H1 (cell line): ENCODE data around the gene FOXL1. TPM values are rescaled to one million over a fixed set of nuclear protein-coding genes. Genes with fewer than 3 reads are reported as not detected.

Source experiments
- CTCF ChIA-PET: fragments of 300-600 bp; sonication (Branson Sonifier 250); formaldehyde crosslinking; loops from one replicate; lab custom pipeline; 2021; ENCODE audit not compliant: partially characterized antibody; lab: Charles Lee
- POLR2A ChIA-PET: fragments of 300-600 bp; sonication (Branson Sonifier 250); formaldehyde crosslinking; loops from one replicate; lab custom pipeline; 2021; ENCODE audit warnings: inconsistent platforms; ENCODE audit not compliant: partially characterized antibody; lab: Charles Lee
- DNase-seq, 2 experiments: peaks; one replicate each; pipeline versions ENCODE4 v3.0.0 to v3.0.0-alpha.2; 2010 to 2022; ENCODE audit warnings: low spot score in 2 of 2, low read depth in 1 of 2, mixed read lengths in 1 of 2
- FAIRE-seq: peaks from 2 replicates; lab custom pipeline; 2011; peaks lifted over from hg19 to GRCh38; lab: Jason Lieb, UNC
- H2AFZ ChIP-seq: 2 replicates; pipeline ENCODE4 v1.8.1; 2012; ENCODE audit warnings: low read length, inconsistent platforms
- H2AK5ac ChIP-seq: 2 replicates; pipeline ENCODE4 v1.6.1; 2013; ENCODE audit warnings: low read depth, low read length
- H2BK120ac ChIP-seq: replicated peaks from 2 replicates; pipeline ENCODE3; 2013; ENCODE audit warnings: low read depth, low read length, inconsistent platforms
- H2BK12ac ChIP-seq: 2 replicates; pipeline ENCODE4 v1.6.1; 2013; ENCODE audit warnings: low read depth, low read length
- H2BK15ac ChIP-seq: 2 replicates; pipeline ENCODE4 v1.6.1; 2013; ENCODE audit warnings: low read length
- H2BK20ac ChIP-seq: 2 replicates; pipeline ENCODE4 v1.6.1; 2013; ENCODE audit warnings: low read length
- H2BK5ac ChIP-seq: 2 replicates; pipeline ENCODE4 v1.6.1; 2013; ENCODE audit warnings: low read depth, low read length
- H3K14ac ChIP-seq: 2 replicates; pipeline ENCODE4 v1.6.1; 2013; ENCODE audit warnings: inconsistent platforms; ENCODE audit not compliant: insufficient read length
- H3K18ac ChIP-seq: 2 replicates; pipeline ENCODE4 v1.6.1; 2013; ENCODE audit warnings: low read length; ENCODE audit errors: extremely low read depth
- H3K23ac ChIP-seq: 2 replicates; pipeline ENCODE4 v1.6.1; 2013; ENCODE audit warnings: inconsistent platforms; ENCODE audit not compliant: insufficient read length
- H3K23me2 ChIP-seq: 2 replicates; pipeline ENCODE4 v1.6.1; 2013; ENCODE audit warnings: low read depth, low read length
- H3K27ac ChIP-seq: 2 replicates; pipeline ENCODE4 v1.6.1; 2011; ENCODE audit warnings: low read depth, low read length, inconsistent platforms
- H3K27me3 ChIP-seq, 4 experiments: replicated peaks in 1 of 4; 1 replicate in 1 of 4; 2 replicates in 3 of 4; pipeline versions ENCODE4 v1.6.1 to v1.8.1; 2011 to 2013; ENCODE audit warnings: low read length in 3 of 4, mild to moderate bottlenecking in 3 of 4, inconsistent platforms in 2 of 4, mixed read lengths in 2 of 4, moderate library complexity in 1 of 4; ENCODE audit not compliant: control insufficient read depth in 3 of 4, insufficient read depth in 3 of 4; ENCODE audit errors: extremely low read depth in 1 of 4
- H3K36me3 ChIP-seq, 4 experiments: 2 replicates each; pipeline versions ENCODE4 v1.6.1 to v1.8.1; 2011 to 2013; ENCODE audit warnings: mild to moderate bottlenecking in 4 of 4, low read length in 3 of 4, moderate library complexity in 2 of 4, control low read depth in 1 of 4, inconsistent platforms in 1 of 4; ENCODE audit not compliant: insufficient read depth in 4 of 4, control insufficient read depth in 2 of 4
- H3K4ac ChIP-seq: replicated peaks from 2 replicates; pipeline ENCODE3; 2013; ENCODE audit warnings: low read length, low read depth, mixed read lengths, inconsistent platforms; ENCODE audit not compliant: insufficient read length
- H3K4me1 ChIP-seq, 4 experiments: replicated peaks in 1 of 4; 1 replicate in 1 of 4; 2 replicates in 3 of 4; pipeline versions ENCODE4 v1.6.1 to v1.8.1; 2011 to 2013; ENCODE audit warnings: low read length in 3 of 4, inconsistent platforms in 2 of 4, mixed read lengths in 1 of 4; ENCODE audit not compliant: insufficient read depth in 4 of 4, control insufficient read depth in 3 of 4
- H3K4me2 ChIP-seq, 2 experiments: 2 replicates each; pipeline versions ENCODE4 v1.6.1 to v1.8.1; 2011 to 2013; ENCODE audit warnings: low read depth in 2 of 2, low read length in 2 of 2, control low read depth in 1 of 2, inconsistent platforms in 1 of 2, mild to moderate bottlenecking in 1 of 2; ENCODE audit not compliant: insufficient read depth in 1 of 2
- H3K4me3 ChIP-seq, 4 experiments: fragments of 200-600, 300-600 bp in 1 of 4; sonication (generic), shearing (Covaris generic), sonication (Bioruptor Twin) in 1 of 4; 2 replicates each; pipeline versions ENCODE4 v1.5.1 to v1.8.1; 2011 to 2016; ENCODE audit warnings: low read length in 4 of 4, low read depth in 3 of 4, control low read depth in 2 of 4, inconsistent platforms in 2 of 4, mild to moderate bottlenecking in 2 of 4, mixed read lengths in 1 of 4, moderate library complexity in 1 of 4; ENCODE audit not compliant: insufficient read depth in 2 of 4; ENCODE audit errors: extremely low read depth in 1 of 4
- H3K56ac ChIP-seq: replicated peaks from 2 replicates; pipeline ENCODE3; 2013; ENCODE audit warnings: low read depth, mild to moderate bottlenecking, mixed read lengths, low read length, inconsistent platforms; ENCODE audit not compliant: insufficient read length
- H3K79me1 ChIP-seq: 2 replicates; pipeline ENCODE4 v1.6.1; 2013; ENCODE audit warnings: low read depth, low read length, control low read depth
- H3K79me2 ChIP-seq, 2 experiments: 2 replicates each; pipeline versions ENCODE4 v1.6.1 to v1.8.1; 2012 to 2013; ENCODE audit warnings: low read length in 2 of 2, mild to moderate bottlenecking in 2 of 2, inconsistent platforms in 1 of 2; ENCODE audit not compliant: insufficient read depth in 2 of 2, control insufficient read depth in 1 of 2
- H3K9ac ChIP-seq, 4 experiments: replicated peaks in 1 of 4; 1 replicate in 1 of 4; 2 replicates in 3 of 4; pipeline versions ENCODE4 v1.6.1 to v1.8.1; 2011 to 2013; ENCODE audit warnings: low read depth in 3 of 4, low read length in 3 of 4, control low read depth in 2 of 4, mild to moderate bottlenecking in 2 of 4, moderate library complexity in 2 of 4, inconsistent platforms in 1 of 4; ENCODE audit errors: extremely low read depth in 1 of 4
- H3K9me3 ChIP-seq, 2 experiments: 2 replicates each; pipeline versions ENCODE4 v1.6.1 to v1.8.1; 2012 to 2013; ENCODE audit warnings: mild to moderate bottlenecking in 2 of 2, moderate library complexity in 2 of 2, control low read depth in 1 of 2, inconsistent platforms in 1 of 2, low read depth in 1 of 2, low read length in 1 of 2, mixed read lengths in 1 of 2; ENCODE audit not compliant: insufficient read depth in 2 of 2
- H4K20me1 ChIP-seq, 2 experiments: replicated peaks in 1 of 2; 2 replicates each; pipeline versions ENCODE3 to v1.8.1; 2011 to 2013; ENCODE audit warnings: inconsistent platforms in 2 of 2, low read length in 2 of 2, mild to moderate bottlenecking in 1 of 2; ENCODE audit not compliant: insufficient read depth in 2 of 2, control insufficient read depth in 1 of 2
- H4K5ac ChIP-seq: 2 replicates; pipeline ENCODE4 v1.6.1; 2013; ENCODE audit warnings: low read length, low read depth, mixed read lengths, inconsistent platforms; ENCODE audit not compliant: insufficient read length
- H4K8ac ChIP-seq: 2 replicates; pipeline ENCODE4 v1.8.0; 2013; ENCODE audit warnings: mild to moderate bottlenecking, moderate library complexity, low read length, inconsistent platforms; ENCODE audit not compliant: insufficient read depth; ENCODE audit errors: extremely low read depth
- H4K91ac ChIP-seq: replicated peaks from 2 replicates; pipeline ENCODE3; 2013; ENCODE audit warnings: low read length, mixed read lengths, inconsistent platforms; ENCODE audit not compliant: insufficient read length
- EZH2 ChIP-seq: fragments of 200-600 bp; sonication (generic); IDR thresholded peaks from 2 replicates; pipeline ENCODE4 v1.7.1; 2012; ENCODE audit warnings: low read depth, mild to moderate bottlenecking, moderate library complexity, low read length, inconsistent platforms; ENCODE audit not compliant: severe bottlenecking
- KDM4A ChIP-seq: IDR thresholded peaks from one replicate; pipeline ENCODE4 v1.7.1; 2012; ENCODE audit warnings: low read depth, mild to moderate bottlenecking, moderate library complexity, low read length, inconsistent platforms; ENCODE audit not compliant: severe bottlenecking
- KDM5A ChIP-seq: fragments of 200-600 bp; IDR thresholded peaks from 2 replicates; pipeline ENCODE4 v1.7.1; 2012; ENCODE audit warnings: mild to moderate bottlenecking, low read length, inconsistent platforms, mixed read lengths
- POU5F1 ChIP-seq: IDR thresholded peaks from 2 replicates; pipeline ENCODE4 v1.6.1; 2011; ENCODE audit warnings: low read depth, mild to moderate bottlenecking, low read length, moderate library complexity
- SIN3A ChIP-seq, 2 experiments: IDR thresholded peaks in 1 of 2; conservative IDR thresholded peaks in 1 of 2; 2 replicates each; pipeline ENCODE4 v1.6.1; 2011 to 2012; ENCODE audit warnings: low read length in 2 of 2, improper control_type of control experiment in 1 of 2, low read depth in 1 of 2, mild to moderate bottlenecking in 1 of 2
- SIRT6 ChIP-seq: IDR thresholded peaks from one replicate; pipeline ENCODE4 v1.7.1; 2012; ENCODE audit warnings: low read length, inconsistent platforms
- WGBS, 2 experiments: shearing (Covaris generic) in 1 of 2; methylation state at CpG; one replicate each; pipeline versions ENCODE4 v1.1.6 to v1.1.7; 2013 to 2015; ENCODE audit warnings: low lambda C conversion rate in 2 of 2, mixed read lengths in 2 of 2, inconsistent platforms in 1 of 2, low coverage in 1 of 2, missing lambda C conversion rate in 1 of 2; ENCODE audit not compliant: insufficient replicate concordance in 2 of 2, insufficient coverage in 1 of 2, insufficient read length in 1 of 2; ENCODE audit errors: extremely low coverage in 1 of 2, missing lambda C conversion rate in 1 of 2; 5-methylcytosine and 5-hydroxymethylcytosine counted together
- polyA plus RNA-seq, 7 experiments: library from polyadenylated mRNA; depleted of rRNA in 3 of 7; stranded (reverse) in 5 of 7; unstranded in 2 of 7; fragments of >200 nt in 5 of 7; fragments of 200-250 nt in 2 of 7; gene quantifications; 1 replicate in 5 of 7; 2 replicates in 1 of 7; 4 replicates in 1 of 7; pipeline versions ENCODE4 v1.2.1 to v1.2.3, GENCODE V29; 2011 to 2013; ENCODE audit warnings: missing spikeins in 2 of 7, mixed read lengths in 2 of 7
- total RNA-seq: library from RNA; stranded (reverse); fragmentation: NEBNext Ultra II Directional; extraction: Animal tissue kit (Norgen Biotek cat#: 25700); gene quantifications from 2 replicates; pipeline ENCODE4 v1.2.1, GENCODE V29; 2021
- TF ChIP-seq, protein P1 (sequence below), 3 experiments: IDR thresholded peaks; 1 replicate in 2 of 3; 2 replicates in 1 of 3; pipeline versions ENCODE4 v1.5.1 to v1.6.1; 2011; ENCODE audit warnings: low read length in 3 of 3, mild to moderate bottlenecking in 3 of 3, inconsistent platforms in 2 of 3, low read depth in 1 of 3, moderate library complexity in 1 of 3; ENCODE audit not compliant: insufficient read depth in 1 of 3; ENCODE audit errors: control extremely low read depth in 1 of 3
- TF ChIP-seq, protein P2 (sequence below): IDR thresholded peaks from 2 replicates; pipeline ENCODE4 v1.6.1; 2011; ENCODE audit warnings: low read depth, mild to moderate bottlenecking, low read length; ENCODE audit not compliant: insufficient read depth

Gene FOXL1
- total and polyA plus RNA-seq, 2 of the 8 experiments (the other 6 are each of a cell fraction or from before 2014, with no cell fraction given), result 0.03 TPM; not detected in 1

DNA sequence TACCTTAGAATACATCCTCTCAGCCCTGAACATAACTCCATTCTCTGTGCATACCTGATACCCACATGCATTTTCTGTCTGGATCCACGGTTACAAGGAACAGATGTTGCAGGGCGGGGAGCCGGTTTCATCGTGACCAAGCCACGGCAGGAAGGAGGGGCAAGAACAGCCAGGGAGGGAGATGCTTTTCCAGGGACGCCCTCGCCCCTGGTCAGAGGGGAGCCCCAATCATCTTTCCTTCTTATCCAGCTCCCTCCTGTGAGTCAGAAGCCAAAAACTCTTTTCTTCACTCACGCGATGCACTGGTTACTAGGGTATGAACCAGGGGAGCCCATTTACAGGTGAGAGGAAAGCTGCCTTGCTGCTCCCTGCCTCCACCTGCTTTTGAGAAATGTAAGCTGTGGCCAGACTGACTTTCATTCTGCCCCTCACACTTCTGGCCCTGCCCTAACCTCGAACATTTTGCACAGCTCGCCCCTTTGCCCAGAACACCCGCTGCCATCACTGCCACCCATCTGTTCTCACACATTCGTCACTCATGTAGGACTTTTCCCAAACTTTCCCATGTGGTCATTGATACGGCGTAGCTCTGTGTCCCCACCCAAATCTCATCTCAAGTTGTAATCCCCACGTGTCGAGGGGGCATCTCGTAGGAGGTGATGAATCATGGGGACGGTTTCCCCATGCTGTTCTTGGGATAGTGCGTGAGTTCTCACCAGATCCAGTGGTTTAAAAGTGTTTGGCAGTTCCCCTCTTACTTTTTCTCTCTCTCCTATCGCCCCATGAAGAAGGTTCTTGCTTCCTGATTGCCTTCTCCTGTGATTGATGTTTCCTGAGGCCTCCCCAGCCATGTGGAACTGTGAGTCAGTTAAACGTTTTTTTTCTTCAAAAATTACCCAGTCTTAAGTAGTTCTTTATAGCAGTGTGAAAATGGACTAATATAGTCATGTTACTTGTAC, 20.5 kb downstream of the FOXL1 start:
- H2BK5ac ChIP-seq, result no peak overlapping the region
- no peak overlapping the region for H2BK15ac ChIP-seq
- no peak for DNase-seq
- H4K20me1 ChIP-seq, result no peaks in the 10 kb centered on the region
- no peak overlapping the region for H2BK12ac ChIP-seq
- H4K91ac ChIP-seq, result no peak overlapping the region
- H3K18ac ChIP-seq, result no peak overlapping the region
- H2AFZ ChIP-seq, result no peak overlapping the region; the same call in 1 of the 2 replicates
- WGBS, 2 experiments, result 89% methylated on average over 22 of the region's 22 CpGs; no CpG with 5 or more reads in 1 of the 2 experiments
- H2BK20ac ChIP-seq, result no peak overlapping the region
- H3K27ac ChIP-seq, result no peak overlapping the region
- H3K4ac ChIP-seq, result no peak overlapping the region
- no peak overlapping the region for H2AK5ac ChIP-seq
- H3K9ac ChIP-seq, result no peak overlapping the region
- H4K8ac ChIP-seq, result no peak overlapping the region
- no peaks in the 10 kb centered on the region for H3K23me2 ChIP-seq
- no peak overlapping the region for H2BK120ac ChIP-seq
- no peak overlapping the region for H3K14ac ChIP-seq
- FAIRE-seq, result no peak
- no peak overlapping the region for H3K56ac ChIP-seq
- CTCF ChIA-PET, result interaction anchor here (0.8 kb wide), 1 partner anchor 15 kb away, joined by 3 read pairs; no protein-coding TSS in a partner anchor
- no peak overlapping the region for H3K23ac ChIP-seq
- H3K79me2 ChIP-seq, result no peaks in the 10 kb centered on the region
- peaks cover 0 to 1% (median 0%) of the 10 kb centered on the region in 4 experiments; a peak in 3 of 7 replicates for H3K27me3 ChIP-seq
- H3K4me1 ChIP-seq, result no peaks in the 10 kb centered on the region
- H3K4me2 ChIP-seq, result no peak overlapping the region
- H4K5ac ChIP-seq, result no peak overlapping the region
- no peaks in the 10 kb centered on the region for H3K79me1 ChIP-seq
- H3K4me3 ChIP-seq, result no peak overlapping the region
- POLR2A ChIA-PET, result no interaction called here
- no peaks in the 10 kb centered on the region for H3K9me3 ChIP-seq
- no peaks in the 10 kb centered on the region for H3K36me3 ChIP-seq
- TF ChIP-seq SIN3A (conservative IDR thresholded peaks at IDR 0.05 in 1 of 2, IDR thresholded peaks at IDR 0.05 in 1 of 2; ENCODE audit: low read depth in 1 of 2, low read length in 2 of 2) (no peak), SIRT6 (no peak), KDM4A (no peak), POU5F1 (no peak), EZH2 (no peak), KDM5A (no peak)
- TF ChIP-seq, protein P1, sequence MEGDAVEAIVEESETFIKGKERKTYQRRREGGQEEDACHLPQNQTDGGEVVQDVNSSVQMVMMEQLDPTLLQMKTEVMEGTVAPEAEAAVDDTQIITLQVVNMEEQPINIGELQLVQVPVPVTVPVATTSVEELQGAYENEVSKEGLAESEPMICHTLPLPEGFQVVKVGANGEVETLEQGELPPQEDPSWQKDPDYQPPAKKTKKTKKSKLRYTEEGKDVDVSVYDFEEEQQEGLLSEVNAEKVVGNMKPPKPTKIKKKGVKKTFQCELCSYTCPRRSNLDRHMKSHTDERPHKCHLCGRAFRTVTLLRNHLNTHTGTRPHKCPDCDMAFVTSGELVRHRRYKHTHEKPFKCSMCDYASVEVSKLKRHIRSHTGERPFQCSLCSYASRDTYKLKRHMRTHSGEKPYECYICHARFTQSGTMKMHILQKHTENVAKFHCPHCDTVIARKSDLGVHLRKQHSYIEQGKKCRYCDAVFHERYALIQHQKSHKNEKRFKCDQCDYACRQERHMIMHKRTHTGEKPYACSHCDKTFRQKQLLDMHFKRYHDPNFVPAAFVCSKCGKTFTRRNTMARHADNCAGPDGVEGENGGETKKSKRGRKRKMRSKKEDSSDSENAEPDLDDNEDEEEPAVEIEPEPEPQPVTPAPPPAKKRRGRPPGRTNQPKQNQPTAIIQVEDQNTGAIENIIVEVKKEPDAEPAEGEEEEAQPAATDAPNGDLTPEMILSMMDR (IDR thresholded peaks at IDR 0.05; ENCODE audit: control extremely low read depth in 1 of 3, insufficient read depth in 1 of 3, low read depth in 1 of 3, low read length in 3 of 3), result no peak
- TF ChIP-seq, protein P2, sequence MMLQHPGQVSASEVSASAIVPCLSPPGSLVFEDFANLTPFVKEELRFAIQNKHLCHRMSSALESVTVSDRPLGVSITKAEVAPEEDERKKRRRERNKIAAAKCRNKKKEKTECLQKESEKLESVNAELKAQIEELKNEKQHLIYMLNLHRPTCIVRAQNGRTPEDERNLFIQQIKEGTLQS, result no peak
